Heart left ventricle (tissue), 16 donors: Measurements from ENCODE around the gene CIAO2A. TPM values are rescaled to one million over a fixed set of nuclear protein-coding genes. Genes with fewer than 3 reads are reported as not detected.

Experiments used
- ATAC-seq, 4 donors: fragments of 200-7000 bp; cut with Tn5 transposase; one replicate each; pipeline ENCODE4 v1.9.1; 2020 to 2022; ENCODE audit warnings: moderate library complexity in 4 of 4, mild to moderate bottlenecking in 3 of 4, moderate number of reproducible peaks in 1 of 4
- DNase-seq, 5 donors: peaks; one replicate each; pipeline ENCODE4 v3.0.0-alpha.2; 2020
- H3K27ac ChIP-seq, 12 donors: fragments of 200-600 bp; sonication (generic) in 4 of 12; one replicate each; pipeline versions ENCODE4 v1.5.0 to v1.8.0; 2016 to 2022; ENCODE audit warnings: mild to moderate bottlenecking in 2 of 12
- H3K27me3 ChIP-seq, 9 donors: fragments of 200-600 bp; sonication (generic) in 2 of 9; one replicate each; pipeline versions ENCODE4 v1.5.1 to v1.8.0; 2016 to 2022; ENCODE audit warnings: mild to moderate bottlenecking in 3 of 9
- H3K36me3 ChIP-seq, 9 donors: fragments of 200-600 bp; sonication (generic) in 2 of 9; one replicate each; pipeline versions ENCODE4 v1.5.0 to v1.8.0; 2018 to 2022; ENCODE audit warnings: mild to moderate bottlenecking in 2 of 9
- H3K4me1 ChIP-seq, 12 donors: fragments of 200-600 bp; sonication (generic) in 4 of 12; one replicate each; pipeline versions ENCODE4 v1.5.0 to v1.8.0; 2016 to 2022; ENCODE audit warnings: mild to moderate bottlenecking in 3 of 12
- H3K4me3 ChIP-seq, 12 donors: fragments of 200-600 bp; sonication (generic) in 4 of 12; one replicate each; pipeline versions ENCODE4 v1.5.0 to v1.8.0; 2017 to 2022; ENCODE audit warnings: mild to moderate bottlenecking in 9 of 12, moderate library complexity in 4 of 12
- H3K9me3 ChIP-seq, 12 donors: fragments of 200-600 bp; sonication (generic) in 4 of 12; one replicate each; pipeline versions ENCODE4 v1.5.0 to v1.8.0; 2016 to 2022; ENCODE audit warnings: mild to moderate bottlenecking in 1 of 12
- CTCF ChIP-seq, 12 donors: fragments of 200-600 bp; sonication (generic) in 4 of 12; IDR thresholded peaks; one replicate each; pipeline versions ENCODE4 v1.5.0 to v1.8.0; 2018 to 2022; ENCODE audit warnings: antibody characterized with exemption in 12 of 12, mild to moderate bottlenecking in 5 of 12
- POLR2A ChIP-seq, 2 donors: fragments of 450-650 bp; IDR thresholded peaks; one replicate each; pipeline ENCODE4 v1.6.1; 2017; ENCODE audit warnings: antibody characterized with exemption in 2 of 2, mild to moderate bottlenecking in 2 of 2, moderate library complexity in 2 of 2
- WGBS, 4 donors: extraction: QIAGEN DNeasy Blood & Tissue Kit in 2 of 4; methylation state at CpG; one replicate each; pipeline versions ENCODE4 v1.1.5 to v1.1.7; 2013 to 2018; 5-methylcytosine and 5-hydroxymethylcytosine counted together
- intact Hi-C, 10 donors: fragments of 100-400 bp; cut with DNase I; formaldehyde crosslinking; loops; one replicate each; pipeline versions ENCODE4 v1.11.1 to v1.14.2; 2022
- polyA plus RNA-seq, 2 donors: library from polyadenylated mRNA; stranded (reverse); fragments of 200-250 nt; gene quantifications; one replicate each; pipeline ENCODE4 v1.2.3, GENCODE V29; 2013
- total RNA-seq, 9 donors: library from RNA; depleted of rRNA in 2 of 9; stranded (reverse); fragments of >200 nt in 2 of 9; fragmentation: NEBNext Ultra II Directional in 3 of 9; extraction: Animal tissue kit (Norgen Biotek cat#: 25700) in 3 of 9; gene quantifications; one replicate each; pipeline versions ENCODE4 v1.1.0 to v1.2.4, GENCODE V29; 2016 to 2023
- donor health status: ischemic (EF 13 %, LVEDD 7.1; RV severe dilation, severe dysfunction).
- donor health status: healthy with polysubstance abuse.
- donor health status: DM: no; HTN: yes; CAD: no.
- donor health status: DM: no; HTN: no; CAD: no.
- donor health status: ischemic (EF 25% LVEDD 6.9; RV normal size, moderate dysfunction).
- donor health status: ischemic (EF 25% LVEDD 5.7; RV mildly dilated, moderate dysfunction).
- donor health status: healthy.
- donor health status: DM: yes; HTN: yes; CAD: no.
- donor health status: ischemic (EF 35%, LVEDD 5.7; RV mildly dilated, moderate dysfunction).
- donor health status: nonischemic (EF 11% LVEDD 7.7; RV severe dilation, severe dysfunction).
- donor health status: DM: yes; HTN: yes; CAD: no.
- donor health status: PGD.
- donor health status: ischemic (EF 29% LVEDD 5.4; RV normal size, mild dysfunction).
- donor health status: nonischemic (EF 23%, LVEDD 6.1; RV moderate dilation, normal function).

Gene CIAO2A
- total and polyA plus RNA-seq, 11 donors: 41.6 to 114 (median 56.5) TPM

- H3K4me1 ChIP-seq: peaks cover 0 to 63% (median 16%) of the 10 kb centered on the region in 12 donors
- H3K4me3 ChIP-seq: no peak overlapping the region
- 88 to 93% (median 91%) methylated on average over 1 of the region's 1 CpG for WGBS, 4 donors
- H3K27ac ChIP-seq: no peak overlapping the region
- ATAC-seq (no peak), DNase-seq (no peak)
- H3K36me3 ChIP-seq: no peaks in the 10 kb centered on the region
- intact Hi-C loops: loop anchor here (5.0 to 10.0 kb wide), 15 partner anchors 54 to 297 kb away; partner anchors contain the start of gene HERC1 (in 2 of the 10)
- H3K9me3 ChIP-seq: no peaks in the 10 kb centered on the region
- TF ChIP-seq POLR2A (IDR thresholded peaks at IDR 0.05) (no peak), CTCF (IDR thresholded peaks at IDR 0.05) (no peak)
- no peaks in the 10 kb centered on the region for H3K27me3 ChIP-seq
Measured at GRCh38 chr15:64048781-64049460, 44.7 kb downstream of the CIAO2A start.

- Histone ChIP-seq H3K36me3 (no peaks in the 10 kb centered on the region), H3K9me3 (no peaks in the 10 kb centered on the region), H3K27ac (peak within 1 kb of the TSS in 11 of 12 donors; percentile 60 to 88 (median 80)), H3K4me1 (peaks cover 0 to 63% (median 29%) of the 10 kb centered on the region in 12 donors), H3K27me3 (no peaks in the 10 kb centered on the region), H3K4me3 (peak within 1 kb of the TSS; percentile 56 to 85 (median 72))
- DNase-seq (peak; percentile 75 to 90 (median 84)), ATAC-seq (peak; percentile 60 to 91 (median 86))
- intact Hi-C loops: loop anchor here (2.0 to 10.0 kb wide), 16 partner anchors 52 to 294 kb away; partner anchors contain the start of gene HERC1 (in 2 of the 10)
- TF ChIP-seq CTCF (IDR thresholded peaks at IDR 0.05): peak; percentile 61 to 94 (median 87)
- no peak for TF ChIP-seq POLR2A (IDR thresholded peaks at IDR 0.05)
- WGBS, 4 donors: 10 to 19% (median 12%) methylated on average over 22 to 50 of the region's 50 CpGs
Measured at GRCh38 chr15:64046421-64047153, 47.1 kb downstream of the CIAO2A start, which contains the start of gene DAPK2. Gene DAPK2, minus strand, starts transcription at chr15:64046485. Its CDS starts 6,224 bp downstream, at chr15:64040261.

- peak; percentile 21 to 75 (median 54) for DNase-seq
- intact Hi-C loops: loop anchor here (2.0 to 10.0 kb wide), 16 partner anchors 51 to 294 kb away; partner anchors contain the start of gene HERC1 (in 2 of the 10)
- 6 to 46% (median 13%) methylated on average over 6 to 76 of the region's 76 CpGs for WGBS, 4 donors
- H3K9me3 ChIP-seq: no peaks in the 10 kb centered on the region
- H3K27me3 ChIP-seq: no peaks in the 10 kb centered on the region
- H3K27ac ChIP-seq: peak overlapping the region in 11 of 12 donors; percentile 60 to 88 (median 80)
- no peak for TF ChIP-seq POLR2A (IDR thresholded peaks at IDR 0.05)
- TF ChIP-seq CTCF (IDR thresholded peaks at IDR 0.05): no peak
- H3K4me3 ChIP-seq: peak overlapping the region; percentile 56 to 85 (median 72)
- H3K4me1 ChIP-seq: peaks cover 0 to 63% (median 31%) of the 10 kb centered on the region in 12 donors
- ATAC-seq: peak; percentile 29 to 45 (median 30)
- no peaks in the 10 kb centered on the region for H3K36me3 ChIP-seq
Measured at GRCh38 chr15:64045774-64046420, 47.7 kb downstream of the CIAO2A start.
